GM11168 (cell line): ENCODE data around the gene NKD2.

ENCODE experiments used
- in situ Hi-C: fragments of 300-500 bp; cut with MboI; formaldehyde crosslinking; loops from one replicate; pipeline ENCODE4 v1.12.0; 2022; ENCODE audit warnings: low sequenced_read_pairs; ENCODE audit not compliant: unreplicated experiment

Gene NKD2

GRCh38 chr5:978693-979092, 29.9 kb upstream of the NKD2 start:
- in situ Hi-C loops: no loop called here

DNA sequence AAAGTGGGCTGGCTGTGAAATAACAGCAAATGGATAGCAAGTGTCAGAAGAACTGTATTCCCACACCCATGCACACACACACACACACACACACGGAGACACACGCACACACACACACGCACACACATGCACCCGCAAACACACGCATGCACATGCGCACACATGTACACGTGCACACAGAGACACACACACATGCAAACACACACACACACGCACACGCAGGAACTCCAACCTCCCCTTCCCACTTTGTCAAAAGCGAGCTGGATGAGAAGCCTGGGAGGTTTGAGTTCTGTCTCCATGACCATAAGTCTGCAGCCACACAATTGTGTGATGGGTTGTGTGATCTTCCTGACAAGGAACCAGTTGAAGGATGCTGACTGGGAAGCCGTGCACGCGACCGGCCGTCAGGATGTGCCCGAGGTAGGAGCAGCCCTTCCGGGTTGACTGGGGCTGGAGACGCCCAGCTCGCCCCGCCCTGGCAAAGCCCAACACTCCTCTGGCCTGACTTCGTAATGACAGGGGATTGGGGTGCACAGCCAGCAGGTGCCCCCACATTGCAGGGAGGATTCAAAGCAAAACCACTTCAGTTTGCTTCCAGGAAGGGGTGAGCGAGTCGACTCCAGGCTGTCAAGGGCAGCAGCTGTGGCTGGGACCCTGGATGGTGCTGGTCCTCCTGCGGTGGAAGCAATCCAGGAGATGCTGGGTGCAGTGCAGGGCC, 29.3 kb upstream of the NKD2 start:
- in situ Hi-C loops: no loop called here

GRCh38 chr5:980001-980588, 28.5 kb upstream of the NKD2 start:
- in situ Hi-C loops: no loop called here

DNA sequence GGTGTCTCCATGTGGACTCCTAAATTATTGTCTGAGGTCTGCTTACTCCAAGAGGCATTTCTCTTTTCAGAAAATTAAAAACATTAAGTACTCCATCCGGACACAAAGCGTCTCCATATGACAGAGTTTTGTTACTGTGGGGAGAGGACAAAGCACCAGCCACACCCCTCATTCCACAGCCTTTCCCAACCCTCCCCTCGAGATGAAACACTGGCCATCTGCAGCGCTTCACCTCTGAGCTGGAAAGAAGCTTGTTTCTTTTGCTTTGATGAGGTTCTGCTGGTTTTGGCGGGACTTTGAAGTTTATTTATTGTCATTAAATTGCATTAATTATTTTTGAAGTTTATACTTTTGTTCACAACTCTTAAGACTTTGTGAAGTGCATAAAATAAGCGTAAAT, 27.6 kb upstream of the NKD2 start:
- in situ Hi-C loops: no loop called here

DNA sequence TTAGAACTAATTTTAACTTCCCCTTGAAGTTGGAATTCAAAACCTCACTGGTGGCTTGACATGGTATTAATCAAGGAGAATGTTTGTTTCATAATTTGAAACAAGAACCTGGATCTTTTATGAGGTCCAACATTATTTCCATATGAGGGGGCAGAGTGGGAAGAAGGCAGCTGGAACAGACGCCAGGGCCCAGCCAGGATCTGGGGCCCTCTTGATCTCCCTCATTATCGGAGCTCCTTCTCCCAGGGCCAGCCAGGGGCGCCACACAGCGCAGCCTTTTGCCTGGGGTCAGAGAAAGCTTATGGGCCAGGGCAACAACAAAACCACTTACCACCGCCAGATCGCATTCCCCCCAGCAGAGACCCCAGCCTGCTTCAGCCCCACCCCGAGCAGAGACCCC, 27.1 kb upstream of the NKD2 start:
- in situ Hi-C loops: no loop called here

DNA sequence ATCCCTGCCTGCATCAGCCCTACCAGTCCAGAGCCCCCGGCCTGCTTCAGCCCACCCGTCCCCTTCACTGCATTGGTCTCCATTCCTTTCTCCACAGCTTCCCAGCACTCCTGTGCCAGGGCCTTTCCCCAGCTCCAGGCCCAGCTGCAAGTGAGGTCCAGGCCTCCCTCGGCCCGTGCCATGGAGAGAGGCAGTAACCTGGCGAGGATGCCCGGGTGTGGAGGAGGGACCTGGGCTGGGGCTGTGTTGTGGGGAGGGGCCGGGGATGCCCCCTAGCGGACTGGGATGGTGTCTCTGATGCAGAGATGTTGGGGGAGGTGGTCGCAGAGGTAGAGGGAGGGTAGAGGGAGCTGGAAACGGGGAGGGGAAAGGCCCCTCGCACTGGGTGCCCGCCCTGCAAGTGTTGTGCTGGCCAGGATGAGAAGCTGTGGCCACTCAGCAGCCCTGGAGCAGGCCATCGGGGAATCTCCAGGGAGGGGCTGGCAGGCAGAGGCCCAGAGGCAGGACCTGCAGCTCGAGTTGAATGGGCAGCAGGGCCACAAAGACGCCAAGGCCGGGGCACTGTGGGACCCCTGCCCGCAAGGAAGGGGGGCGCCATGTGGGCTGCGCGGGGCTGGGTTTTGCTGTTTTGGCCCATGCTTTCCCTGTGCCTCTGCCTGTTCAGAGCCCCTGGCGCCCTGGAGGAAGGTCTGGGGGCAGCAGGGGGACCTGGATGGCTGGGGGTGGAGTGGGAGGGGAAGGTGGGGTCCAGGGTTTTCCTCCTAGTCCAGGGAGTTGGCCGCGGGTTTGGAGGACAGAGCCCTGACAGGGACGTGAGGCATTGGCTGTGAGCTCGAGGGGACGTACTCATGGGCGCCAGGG, 26.0 kb upstream of the NKD2 start:
- in situ Hi-C loops: no loop called here

DNA sequence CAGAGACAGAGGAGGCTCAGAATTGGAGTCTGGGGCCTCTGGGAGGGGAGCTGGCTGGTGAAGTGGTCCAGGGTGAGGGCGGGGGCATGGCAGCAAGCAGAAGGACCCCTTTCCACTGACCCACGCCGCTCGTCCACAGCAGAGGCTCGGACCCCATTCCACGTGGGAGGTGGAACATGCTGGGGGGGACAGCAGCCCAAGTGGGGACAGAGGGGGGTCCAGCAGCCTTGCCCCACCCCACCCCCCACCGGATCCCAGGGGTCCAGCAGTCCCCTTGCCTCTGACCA, 25.4 kb upstream of the NKD2 start:
- in situ Hi-C loops: no loop called here

GRCh38 chr5:983568-983967, 25.0 kb upstream of the NKD2 start:
- in situ Hi-C loops: no loop called here

GRCh38 chr5:984774-985173, 23.8 kb upstream of the NKD2 start:
- in situ Hi-C loops: no loop called here

GRCh38 chr5:987761-988160, 20.8 kb upstream of the NKD2 start:
- in situ Hi-C loops: no loop called here

DNA sequence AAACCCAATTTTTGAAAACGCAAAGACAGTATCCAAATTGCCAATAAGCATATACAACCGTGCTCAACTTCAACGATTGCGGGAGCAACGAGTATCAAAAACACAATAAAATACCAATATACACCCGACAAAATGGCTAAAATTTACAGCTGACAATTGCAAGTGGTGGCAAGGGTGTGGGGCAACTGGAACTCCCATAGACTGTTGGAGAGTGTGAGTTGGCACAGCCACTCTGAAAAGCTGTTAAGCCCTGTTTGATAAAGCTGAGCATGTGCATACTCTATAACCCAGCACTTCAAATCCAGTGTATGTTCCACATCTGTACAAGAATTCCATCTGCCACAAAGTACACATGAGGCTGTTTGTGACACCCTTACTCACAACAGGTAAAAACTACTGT, 20.3 kb upstream of the NKD2 start:
- in situ Hi-C loops: no loop called here

DNA sequence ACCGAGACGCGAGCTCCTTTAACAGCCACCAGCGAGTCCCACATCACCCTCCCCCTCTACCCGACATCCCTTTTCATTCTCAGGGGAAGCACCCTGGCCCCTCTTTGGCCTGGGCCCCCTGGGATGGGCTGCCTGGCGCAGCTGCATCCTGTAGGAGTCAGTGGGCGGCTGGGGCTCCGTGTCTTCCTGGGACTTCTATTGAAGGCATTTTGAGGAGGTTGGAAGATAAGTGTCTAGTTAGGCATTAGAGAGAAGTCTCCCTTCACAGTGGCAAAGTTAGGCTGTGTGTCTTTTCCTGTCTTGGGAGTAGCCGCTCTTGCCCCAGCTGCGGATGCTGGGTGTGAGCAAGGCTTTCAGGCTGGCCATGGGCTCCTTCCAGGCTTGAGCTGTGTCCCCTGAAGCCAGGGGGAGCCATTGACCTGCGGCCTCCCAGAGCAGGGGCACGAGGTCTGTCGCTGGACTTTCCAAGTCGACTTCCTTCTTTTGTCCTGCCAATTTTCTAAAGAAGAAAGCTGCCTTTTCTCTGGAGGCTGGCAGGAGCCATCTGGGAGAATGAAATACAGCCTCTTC, 18.6 kb upstream of the NKD2 start:
- in situ Hi-C loops: no loop called here

DNA sequence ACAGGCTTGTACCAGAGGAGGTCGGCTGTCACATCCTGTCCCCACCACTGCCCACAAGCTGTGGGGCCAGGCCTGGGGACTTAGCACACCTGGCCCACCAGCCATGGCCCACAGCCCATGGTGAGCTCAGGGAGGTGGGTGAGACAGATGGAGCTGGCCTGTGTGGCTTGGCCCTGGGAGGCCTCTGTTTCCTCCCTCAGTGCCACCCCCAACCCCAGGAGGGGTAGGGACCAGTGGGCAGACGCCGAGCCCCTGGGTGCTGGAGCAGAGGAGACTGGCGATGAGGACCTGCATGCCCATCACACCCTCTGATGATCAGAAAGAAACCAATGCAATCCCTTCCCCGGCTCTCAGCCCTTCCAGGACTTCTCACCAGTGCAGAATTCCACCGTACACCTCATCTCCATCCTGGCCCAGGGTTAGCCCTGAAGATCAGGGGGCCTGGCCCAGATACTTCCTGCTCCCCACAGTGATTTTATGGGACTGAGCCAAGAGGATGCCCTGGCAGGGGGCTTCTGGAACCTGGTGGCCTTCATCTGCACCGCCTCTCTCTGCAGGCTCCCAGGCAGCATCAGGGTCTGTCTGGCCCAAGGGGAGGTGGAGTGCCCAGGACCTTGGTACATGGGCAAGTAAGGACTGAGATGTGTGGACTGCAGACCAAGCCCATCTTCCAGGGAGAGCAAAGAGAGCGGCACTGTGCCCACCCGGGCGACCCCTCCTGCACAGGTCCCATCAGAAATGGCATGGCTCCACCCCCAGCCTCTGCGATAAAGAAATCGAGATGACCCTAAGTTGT, 16.9 kb upstream of the NKD2 start:
- in situ Hi-C loops: no loop called here

DNA sequence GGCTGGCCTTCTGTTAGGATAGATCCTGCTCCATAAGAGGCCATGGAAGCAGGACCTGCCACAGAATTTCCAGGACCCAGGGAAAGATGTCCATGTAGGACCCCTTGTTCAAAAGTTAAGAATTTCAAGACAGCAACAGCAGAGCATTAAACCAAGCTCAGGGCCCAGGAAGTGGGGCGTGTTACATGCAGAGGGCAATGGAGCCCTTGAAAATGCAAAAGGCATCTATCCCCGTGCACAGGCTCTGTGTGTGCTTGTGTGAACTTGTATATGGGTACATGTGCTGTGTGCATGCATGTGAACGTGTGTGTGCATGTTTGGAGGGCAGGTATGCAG, 14.4 kb upstream of the NKD2 start:
- in situ Hi-C loops: no loop called here

GRCh38 chr5:994821-995220, 13.8 kb upstream of the NKD2 start:
- in situ Hi-C loops: loop anchor here (5.0 kb wide), 1 partner anchor 62 kb away; no protein-coding TSS in a partner anchor

DNA sequence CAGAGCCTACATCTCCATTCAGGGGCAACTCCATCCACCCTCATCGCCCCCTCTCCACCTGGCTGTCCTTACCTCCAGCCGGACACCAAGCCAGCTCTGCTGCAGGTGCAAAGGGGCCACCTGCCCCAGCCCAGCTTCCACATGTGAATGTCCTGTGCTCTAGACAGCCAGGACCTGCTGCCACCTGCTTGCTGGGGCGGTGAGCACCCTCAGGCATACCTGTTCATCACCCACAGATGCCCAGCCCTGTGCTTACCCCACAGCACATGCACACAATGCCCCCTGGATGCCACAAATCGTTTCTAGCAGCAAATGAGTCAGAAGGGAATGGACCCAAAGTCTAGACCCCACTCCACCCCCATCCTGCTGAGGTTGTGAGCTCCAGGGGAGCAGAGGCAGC, 13.3 kb upstream of the NKD2 start:
- in situ Hi-C loops: loop anchor here (5.0 kb wide), 1 partner anchor 62 kb away; no protein-coding TSS in a partner anchor

- in situ Hi-C loops: loop anchor here (5.0 kb wide), 1 partner anchor 60 kb away; no protein-coding TSS in a partner anchor
Observed at GRCh38 chr5:997001-997474, 11.6 kb upstream of the NKD2 start.

- in situ Hi-C loops: loop anchor here (5.0 kb wide), 1 partner anchor 60 kb away; no protein-coding TSS in a partner anchor
Observed at GRCh38 chr5:997711-998110, 10.9 kb upstream of the NKD2 start.

GRCh38 chr5:998246-999031, 10.2 kb upstream of the NKD2 start:
- in situ Hi-C loops: loop anchor here (5.0 kb wide), 1 partner anchor 59 kb away; no protein-coding TSS in a partner anchor
